MM.1S (cell line): ENCODE measurements around the gene GBP3.

ENCODE experiments used
- CTCF ChIP-seq: fragments of 300-600 bp; sonication (generic); IDR thresholded peaks from 2 replicates; pipeline ENCODE4 v1.5.1; 2016; ENCODE audit warnings: antibody characterized with exemption, low read length, mixed read lengths
- EZH2 ChIP-seq: fragments of 300-600 bp; sonication (generic); optimal IDR thresholded peaks from 2 replicates; pipeline ENCODE3; 2017; ENCODE audit warnings: low read depth, mild to moderate bottlenecking, antibody characterized with exemption, low read length, mixed read lengths
- EZH2phosphoT487 ChIP-seq: fragments of 300-600 bp; sonication (generic); IDR thresholded peaks from 2 replicates; pipeline ENCODE4 v1.6.1; 2018; ENCODE audit warnings: antibody characterized with exemption, low read length

- TF ChIP-seq EZH2phosphoT487, result no peak
- TF ChIP-seq EZH2, result no peak
- TF ChIP-seq CTCF, result no peak
Observed at GRCh38 chr1:88982055-88982454, 40.6 kb downstream of the GBP3 start.
